HEK293 (cell line): Measurements from ENCODE around the gene S1PR5.

Source experiments
- CTCF ChIA-PET: fragments of 350-600 bp; formaldehyde crosslinking; extraction: SDS; loops from one replicate; lab custom pipeline; 2021; ENCODE audit warnings: antibody characterized with exemption; lab: Yijun Ruan, JAX
- POLR2A ChIA-PET: fragments of 300-600 bp; formaldehyde crosslinking; extraction: SDS; loops from one replicate; lab custom pipeline; 2020; ENCODE audit warnings: antibody characterized with exemption, inconsistent platforms; lab: Yijun Ruan, JAX
- H3K27ac ChIP-seq: fragments of 200-500 bp; sonication (Bioruptor generic); 2 replicates; pipeline ENCODE4 v1.5.1; 2014; ENCODE audit warnings: low read depth, low read length, control low read depth, inconsistent platforms; ENCODE audit errors: extremely low read depth
- H3K36me3 ChIP-seq, 2 experiments: fragments of 200-500 bp in 1 of 2; sonication (Bioruptor generic) in 1 of 2; 1 replicate in 1 of 2; 2 replicates in 1 of 2; pipeline ENCODE4 v1.5.1; 2014 to 2017; ENCODE audit warnings: inconsistent platforms in 2 of 2, low read length in 2 of 2; ENCODE audit not compliant: control insufficient read depth in 2 of 2, insufficient read depth in 1 of 2
- H3K4me1 ChIP-seq: fragments of 200-500 bp; sonication (Bioruptor generic); 2 replicates; pipeline ENCODE4 v1.5.1; 2014; ENCODE audit warnings: mild to moderate bottlenecking, low read length, inconsistent platforms; ENCODE audit not compliant: control insufficient read depth, insufficient read depth
- H3K4me3 ChIP-seq: 2 replicates; pipeline ENCODE4 v1.5.1; 2011; ENCODE audit warnings: low read depth, mild to moderate bottlenecking, control low read depth, low read length, moderate library complexity
- H3K9me3 ChIP-seq: fragments of 200-500 bp; sonication (Bioruptor generic); 2 replicates; pipeline ENCODE4 v1.5.1; 2014; ENCODE audit warnings: low read depth, low read length, inconsistent platforms; ENCODE audit not compliant: control insufficient read depth, insufficient read depth
- HOXC10 ChIP-seq: sonication (generic); formaldehyde crosslinking; IDR thresholded peaks from 2 replicates; pipeline ENCODE4 v1.8.1; 2023; ENCODE audit warnings: mild to moderate bottlenecking, missing genetic modification reagents
- KLF10 ChIP-seq: fragments of 450-650 bp; IDR thresholded peaks from 2 replicates; pipeline ENCODE4 v1.5.1; 2018; ENCODE audit warnings: missing biosample characterization, mild to moderate bottlenecking, missing genetic modification characterization
- KLF16 ChIP-seq: fragments of 450-650 bp; formaldehyde crosslinking; IDR thresholded peaks from 2 replicates; pipeline ENCODE4 v1.5.1; 2017; ENCODE audit warnings: missing biosample characterization, missing genetic modification characterization
- OSR2 ChIP-seq: fragments of 450-650 bp; formaldehyde crosslinking; IDR thresholded peaks from 2 replicates; pipeline ENCODE4 v1.5.1; 2016; ENCODE audit warnings: missing biosample characterization, missing genetic modification characterization
- SCRT2 ChIP-seq: fragments of 450-650 bp; formaldehyde crosslinking; IDR thresholded peaks from 2 replicates; pipeline ENCODE4 v1.5.1; 2016; ENCODE audit warnings: missing biosample characterization, missing genetic modification characterization
- ZBTB8A ChIP-seq: fragments of 450-650 bp; formaldehyde crosslinking; IDR thresholded peaks from 2 replicates; pipeline ENCODE4 v1.5.1; 2016; ENCODE audit warnings: missing biosample characterization, missing genetic modification characterization
- ZFHX2 ChIP-seq: fragments of 450-650 bp; formaldehyde crosslinking; conservative IDR thresholded peaks from 2 replicates; pipeline ENCODE4 v1.5.1; 2016; ENCODE audit warnings: missing biosample characterization, missing genetic modification characterization
- ZIC2 ChIP-seq: fragments of 450-650 bp; formaldehyde crosslinking; IDR thresholded peaks from 2 replicates; pipeline ENCODE4 v1.5.1; 2016; ENCODE audit warnings: missing biosample characterization, missing genetic modification characterization
- ZNF138 ChIP-seq: fragments of 450-650 bp; formaldehyde crosslinking; IDR thresholded peaks from 2 replicates; pipeline ENCODE4 v1.5.1; 2016; ENCODE audit warnings: missing biosample characterization, missing genetic modification characterization, borderline replicate concordance
- ZNF140 ChIP-seq: fragments of 450-650 bp; formaldehyde crosslinking; IDR thresholded peaks from 2 replicates; pipeline ENCODE4 v1.5.1; 2016; ENCODE audit warnings: missing biosample characterization, missing genetic modification characterization
- ZNF174 ChIP-seq: fragments of 450-650 bp; formaldehyde crosslinking; IDR thresholded peaks from 2 replicates; pipeline ENCODE4 v1.5.0; 2017; ENCODE audit warnings: missing biosample characterization, mild to moderate bottlenecking, missing genetic modification characterization
- ZNF221 ChIP-seq: fragments of 450-650 bp; formaldehyde crosslinking; IDR thresholded peaks from 2 replicates; pipeline ENCODE4 v1.5.1; 2017; ENCODE audit warnings: missing biosample characterization, missing genetic modification characterization, borderline replicate concordance
- ZNF394 ChIP-seq: fragments of 450-650 bp; formaldehyde crosslinking; IDR thresholded peaks from 2 replicates; pipeline ENCODE4 v1.5.1; 2016; ENCODE audit warnings: missing biosample characterization, missing genetic modification characterization, mild to moderate bottlenecking, moderate library complexity, borderline replicate concordance
- ZNF433 ChIP-seq: fragments of 450-650 bp; formaldehyde crosslinking; IDR thresholded peaks from 2 replicates; pipeline ENCODE4 v1.5.1; 2016; ENCODE audit warnings: missing biosample characterization, missing genetic modification characterization, low read depth
- ZNF560 ChIP-seq: fragments of 450-650 bp; formaldehyde crosslinking; IDR thresholded peaks from 2 replicates; pipeline ENCODE4 v1.5.1; 2017; ENCODE audit warnings: missing biosample characterization, missing genetic modification characterization, borderline replicate concordance
- ZNF561 ChIP-seq: fragments of 450-650 bp; IDR thresholded peaks from 2 replicates; pipeline ENCODE4 v1.5.1; 2018; ENCODE audit warnings: missing biosample characterization, missing genetic modification characterization, borderline replicate concordance
- ZNF600 ChIP-seq: fragments of 450-650 bp; formaldehyde crosslinking; IDR thresholded peaks from 2 replicates; pipeline ENCODE4 v1.5.1; 2016; ENCODE audit warnings: missing biosample characterization, missing genetic modification characterization
- ZNF660 ChIP-seq: fragments of 450-650 bp; IDR thresholded peaks from 2 replicates; pipeline ENCODE4 v1.5.1; 2018; ENCODE audit warnings: missing biosample characterization, mild to moderate bottlenecking, missing genetic modification characterization
- ZNF677 ChIP-seq: fragments of 450-650 bp; IDR thresholded peaks from 2 replicates; pipeline ENCODE4 v1.5.0; 2018; ENCODE audit warnings: missing biosample characterization, mild to moderate bottlenecking, missing genetic modification characterization, moderate library complexity
- ZNF768 ChIP-seq: fragments of 450-650 bp; formaldehyde crosslinking; IDR thresholded peaks from 2 replicates; pipeline ENCODE4 v1.5.1; 2018; ENCODE audit warnings: missing biosample characterization, mild to moderate bottlenecking, missing genetic modification characterization
- ZNF776 ChIP-seq: fragments of 450-650 bp; formaldehyde crosslinking; IDR thresholded peaks from 2 replicates; pipeline ENCODE4 v1.5.0; 2017; ENCODE audit warnings: missing biosample characterization, missing genetic modification characterization, borderline replicate concordance
- ZSCAN16 ChIP-seq: fragments of 450-650 bp; formaldehyde crosslinking; IDR thresholded peaks from 2 replicates; pipeline ENCODE4 v1.5.1; 2016; ENCODE audit warnings: missing biosample characterization, missing genetic modification characterization
- ZSCAN30 ChIP-seq: fragments of 450-650 bp; IDR thresholded peaks from 2 replicates; pipeline ENCODE4 v1.5.1; 2018; ENCODE audit warnings: missing biosample characterization, mild to moderate bottlenecking, missing genetic modification characterization, moderate library complexity
- TF ChIP-seq, protein P1 (sequence below): fragments of 450-650 bp; formaldehyde crosslinking; IDR thresholded peaks from 2 replicates; pipeline ENCODE4 v1.5.1; 2016; ENCODE audit warnings: missing biosample characterization, missing genetic modification characterization, low read depth
- TF ChIP-seq, protein P2 (sequence below): fragments of 450-650 bp; formaldehyde crosslinking; IDR thresholded peaks from 2 replicates; pipeline ENCODE4; 2016; ENCODE audit warnings: missing biosample characterization, missing genetic modification characterization
- TF ChIP-seq, protein P3 (sequence below): fragments of 450-650 bp; formaldehyde crosslinking; IDR thresholded peaks from 2 replicates; pipeline ENCODE4 v1.5.1; 2016; ENCODE audit warnings: missing biosample characterization, missing genetic modification characterization
- TF ChIP-seq, protein P4 (sequence below): fragments of 450-650 bp; formaldehyde crosslinking; IDR thresholded peaks from 2 replicates; pipeline ENCODE4 v1.5.1; 2016; ENCODE audit warnings: missing biosample characterization, missing genetic modification characterization
- TF ChIP-seq, protein P5 (sequence below): fragments of 450-650 bp; IDR thresholded peaks from 2 replicates; pipeline ENCODE4 v1.5.1; 2018; ENCODE audit warnings: missing biosample characterization, missing genetic modification characterization

The S1PR5 gene

DNA sequence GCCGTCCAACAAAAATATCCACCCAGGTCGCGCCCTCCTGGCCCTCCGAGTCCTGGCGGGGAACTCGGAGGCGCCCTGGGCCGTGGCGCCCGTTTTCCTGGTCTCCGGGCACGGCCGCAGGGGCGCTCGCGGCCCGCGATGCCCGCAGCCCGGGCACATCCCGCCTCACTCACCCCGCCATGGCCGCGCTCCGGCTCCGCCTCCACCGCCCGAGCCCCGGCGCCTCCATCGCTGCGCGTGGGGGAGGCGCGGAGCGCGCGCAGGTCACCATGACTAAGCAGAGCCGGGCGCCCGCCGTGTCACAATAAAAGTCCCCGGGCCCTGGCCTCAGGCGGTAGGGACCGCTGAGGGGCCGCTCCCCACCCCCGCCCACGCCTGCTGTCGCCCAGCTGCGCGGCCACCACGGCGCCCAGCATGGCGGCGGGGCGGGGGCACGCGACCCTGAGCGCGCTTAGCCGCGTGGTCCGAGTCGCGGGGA is 14.7 kb downstream of the S1PR5 start:
- POLR2A ChIA-PET = interaction anchor here (0.6 to 0.7 kb wide), 4 partner anchors 24 to 248 kb away, joined by 3 to 4 read pairs (median 4); partner anchors contain the start of gene CDKN2D
- CTCF ChIA-PET = no interaction called here
- Histone ChIP-seq H3K4me3 (peak overlapping the region; percentile 85), H3K36me3 (peaks cover 9 to 26% of the 10 kb centered on the region in 2 experiments; a peak in 2 of 3 replicates), H3K9me3 (no peaks in the 10 kb centered on the region), H3K27ac (peak overlapping the region; percentile 94), H3K4me1 (peaks cover 4% of the 10 kb centered on the region; the same call in 1 of the 2 replicates)
- TF ChIP-seq ZBTB8A (tag by site-specific recombination) = peak; percentile 96
- TF ChIP-seq ZNF560 = no peak
- TF ChIP-seq ZNF394 (tag by site-specific recombination) = no peak
- TF ChIP-seq ZNF221 (tag by site-specific recombination) = 0 out of 2 replicates have a peak, but pooled peaks have one; percentile 13
- TF ChIP-seq SCRT2 = no peak
- TF ChIP-seq ZNF660 (tag by site-specific recombination) = peak; percentile 87
- no peak for TF ChIP-seq ZNF433 (tag by site-specific recombination)
- TF ChIP-seq ZNF776 (tag by site-specific recombination) = no peak
- TF ChIP-seq ZNF174 (tag by site-specific recombination) = no peak
- peak; percentile 92 for TF ChIP-seq ZFHX2 (tag by site-specific recombination)
- peak; percentile 59; the same call in 1 of the 2 replicates for TF ChIP-seq ZNF677 (tag by site-specific recombination)
- TF ChIP-seq, protein P1, sequence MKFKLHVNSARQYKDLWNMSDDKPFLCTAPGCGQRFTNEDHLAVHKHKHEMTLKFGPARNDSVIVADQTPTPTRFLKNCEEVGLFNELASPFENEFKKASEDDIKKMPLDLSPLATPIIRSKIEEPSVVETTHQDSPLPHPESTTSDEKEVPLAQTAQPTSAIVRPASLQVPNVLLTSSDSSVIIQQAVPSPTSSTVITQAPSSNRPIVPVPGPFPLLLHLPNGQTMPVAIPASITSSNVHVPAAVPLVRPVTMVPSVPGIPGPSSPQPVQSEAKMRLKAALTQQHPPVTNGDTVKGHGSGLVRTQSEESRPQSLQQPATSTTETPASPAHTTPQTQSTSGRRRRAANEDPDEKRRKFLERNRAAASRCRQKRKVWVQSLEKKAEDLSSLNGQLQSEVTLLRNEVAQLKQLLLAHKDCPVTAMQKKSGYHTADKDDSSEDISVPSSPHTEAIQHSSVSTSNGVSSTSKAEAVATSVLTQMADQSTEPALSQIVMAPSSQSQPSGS = no peak
- TF ChIP-seq, protein P2, sequence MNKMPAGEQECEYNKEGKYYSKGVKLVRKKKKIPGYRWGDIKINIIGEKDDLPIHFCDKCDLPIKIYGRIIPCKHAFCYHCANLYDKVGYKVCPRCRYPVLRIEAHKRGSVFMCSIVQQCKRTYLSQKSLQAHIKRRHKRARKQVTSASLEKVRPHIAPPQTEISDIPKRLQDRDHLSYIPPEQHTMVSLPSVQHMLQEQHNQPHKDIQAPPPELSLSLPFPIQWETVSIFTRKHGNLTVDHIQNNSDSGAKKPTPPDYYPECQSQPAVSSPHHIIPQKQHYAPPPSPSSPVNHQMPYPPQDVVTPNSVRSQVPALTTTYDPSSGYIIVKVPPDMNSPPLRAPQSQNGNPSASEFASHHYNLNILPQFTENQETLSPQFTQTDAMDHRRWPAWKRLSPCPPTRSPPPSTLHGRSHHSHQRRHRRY (tag by site-specific recombination) = no peak
- no peak for TF ChIP-seq ZNF768 (tag by site-specific recombination)
- TF ChIP-seq ZNF138 (tag by site-specific recombination) = no peak
- TF ChIP-seq KLF10 (tag by site-specific recombination) = peak; percentile 96
- TF ChIP-seq ZNF600 (tag by site-specific recombination) = no peak
- TF ChIP-seq, protein P3, sequence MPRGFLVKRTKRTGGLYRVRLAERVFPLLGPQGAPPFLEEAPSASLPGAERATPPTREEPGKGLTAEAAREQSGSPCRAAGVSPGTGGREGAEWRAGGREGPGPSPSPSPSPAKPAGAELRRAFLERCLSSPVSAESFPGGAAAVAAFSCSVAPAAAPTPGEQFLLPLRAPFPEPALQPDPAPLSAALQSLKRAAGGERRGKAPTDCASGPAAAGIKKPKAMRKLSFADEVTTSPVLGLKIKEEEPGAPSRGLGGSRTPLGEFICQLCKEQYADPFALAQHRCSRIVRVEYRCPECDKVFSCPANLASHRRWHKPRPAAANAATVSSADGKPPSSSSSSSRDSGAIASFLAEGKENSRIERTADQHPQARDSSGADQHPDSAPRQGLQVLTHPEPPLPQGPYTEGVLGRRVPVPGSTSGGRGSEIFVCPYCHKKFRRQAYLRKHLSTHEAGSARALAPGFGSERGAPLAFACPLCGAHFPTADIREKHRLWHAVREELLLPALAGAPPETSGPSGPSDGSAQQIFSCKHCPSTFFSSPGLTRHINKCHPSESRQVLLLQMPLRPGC = peak; percentile 9; the same call in 1 of the 2 replicates
- peak; percentile 89 for TF ChIP-seq ZSCAN30 (tag by site-specific recombination)
- 0 out of 2 replicates have a peak, but pooled peaks have one; percentile 7 for TF ChIP-seq OSR2 (tag by site-specific recombination)
- TF ChIP-seq, protein P4, sequence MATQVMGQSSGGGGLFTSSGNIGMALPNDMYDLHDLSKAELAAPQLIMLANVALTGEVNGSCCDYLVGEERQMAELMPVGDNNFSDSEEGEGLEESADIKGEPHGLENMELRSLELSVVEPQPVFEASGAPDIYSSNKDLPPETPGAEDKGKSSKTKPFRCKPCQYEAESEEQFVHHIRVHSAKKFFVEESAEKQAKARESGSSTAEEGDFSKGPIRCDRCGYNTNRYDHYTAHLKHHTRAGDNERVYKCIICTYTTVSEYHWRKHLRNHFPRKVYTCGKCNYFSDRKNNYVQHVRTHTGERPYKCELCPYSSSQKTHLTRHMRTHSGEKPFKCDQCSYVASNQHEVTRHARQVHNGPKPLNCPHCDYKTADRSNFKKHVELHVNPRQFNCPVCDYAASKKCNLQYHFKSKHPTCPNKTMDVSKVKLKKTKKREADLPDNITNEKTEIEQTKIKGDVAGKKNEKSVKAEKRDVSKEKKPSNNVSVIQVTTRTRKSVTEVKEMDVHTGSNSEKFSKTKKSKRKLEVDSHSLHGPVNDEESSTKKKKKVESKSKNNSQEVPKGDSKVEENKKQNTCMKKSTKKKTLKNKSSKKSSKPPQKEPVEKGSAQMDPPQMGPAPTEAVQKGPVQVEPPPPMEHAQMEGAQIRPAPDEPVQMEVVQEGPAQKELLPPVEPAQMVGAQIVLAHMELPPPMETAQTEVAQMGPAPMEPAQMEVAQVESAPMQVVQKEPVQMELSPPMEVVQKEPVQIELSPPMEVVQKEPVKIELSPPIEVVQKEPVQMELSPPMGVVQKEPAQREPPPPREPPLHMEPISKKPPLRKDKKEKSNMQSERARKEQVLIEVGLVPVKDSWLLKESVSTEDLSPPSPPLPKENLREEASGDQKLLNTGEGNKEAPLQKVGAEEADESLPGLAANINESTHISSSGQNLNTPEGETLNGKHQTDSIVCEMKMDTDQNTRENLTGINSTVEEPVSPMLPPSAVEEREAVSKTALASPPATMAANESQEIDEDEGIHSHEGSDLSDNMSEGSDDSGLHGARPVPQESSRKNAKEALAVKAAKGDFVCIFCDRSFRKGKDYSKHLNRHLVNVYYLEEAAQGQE (tag by site-specific recombination) = no peak
- TF ChIP-seq, protein P5, sequence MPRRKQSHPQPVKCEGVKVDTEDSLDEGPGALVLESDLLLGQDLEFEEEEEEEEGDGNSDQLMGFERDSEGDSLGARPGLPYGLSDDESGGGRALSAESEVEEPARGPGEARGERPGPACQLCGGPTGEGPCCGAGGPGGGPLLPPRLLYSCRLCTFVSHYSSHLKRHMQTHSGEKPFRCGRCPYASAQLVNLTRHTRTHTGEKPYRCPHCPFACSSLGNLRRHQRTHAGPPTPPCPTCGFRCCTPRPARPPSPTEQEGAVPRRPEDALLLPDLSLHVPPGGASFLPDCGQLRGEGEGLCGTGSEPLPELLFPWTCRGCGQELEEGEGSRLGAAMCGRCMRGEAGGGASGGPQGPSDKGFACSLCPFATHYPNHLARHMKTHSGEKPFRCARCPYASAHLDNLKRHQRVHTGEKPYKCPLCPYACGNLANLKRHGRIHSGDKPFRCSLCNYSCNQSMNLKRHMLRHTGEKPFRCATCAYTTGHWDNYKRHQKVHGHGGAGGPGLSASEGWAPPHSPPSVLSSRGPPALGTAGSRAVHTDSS (tag by site-specific recombination) = 0 out of 2 replicates have a peak, but pooled peaks have one; percentile 35
- TF ChIP-seq ZNF561 (tag by site-specific recombination) = peak; percentile 73; the same call in 1 of the 2 replicates
- no peak for TF ChIP-seq ZSCAN16 (tag by site-specific recombination)
- peak; percentile 94; the same call in 1 of the 2 replicates for TF ChIP-seq HOXC10 (CRISPR knock-in tag)
- no peak for TF ChIP-seq KLF16 (tag by site-specific recombination)
- no peak for TF ChIP-seq ZNF140 (tag by site-specific recombination)
- peak; percentile 91 for TF ChIP-seq ZIC2
